H1 (cell line): ENCODE data around the gene VARS2. TPM values are rescaled to one million over a fixed set of nuclear protein-coding genes. Genes with fewer than 3 reads are reported as not detected.

Experiments
- CBX8 ChIP-seq: fragments of 300-800, 300-1000 bp; sonication (generic); IDR thresholded peaks from 2 replicates; pipeline ENCODE4 v1.7.1; 2016; ENCODE audit warnings: low read depth, low read length, borderline replicate concordance
- CREB1 ChIP-seq: IDR thresholded peaks from 2 replicates; pipeline ENCODE4 v1.6.1; 2012; ENCODE audit warnings: inconsistent platforms
- EP300 ChIP-seq, 2 experiments: IDR thresholded peaks; 1 replicate in 1 of 2; 2 replicates in 1 of 2; pipeline ENCODE4 v1.6.1; 2011 to 2012; ENCODE audit warnings: low read depth in 2 of 2, low read length in 2 of 2, mild to moderate bottlenecking in 2 of 2, borderline replicate concordance in 1 of 2, inconsistent platforms in 1 of 2, moderate library complexity in 1 of 2
- KDM1A ChIP-seq: fragments of 200-600, 300-600 bp; sonication (generic); IDR thresholded peaks from 2 replicates; pipeline ENCODE4 v1.7.1; 2016; ENCODE audit warnings: mild to moderate bottlenecking, low read length, borderline replicate concordance
- MAFK ChIP-seq: IDR thresholded peaks from 2 replicates; pipeline ENCODE4 v1.6.1; 2012; ENCODE audit warnings: low read depth, mild to moderate bottlenecking, improper control_type of control experiment, low read length
- NRF1 ChIP-seq: IDR thresholded peaks from 2 replicates; pipeline ENCODE4 v1.6.1; 2011; ENCODE audit warnings: mild to moderate bottlenecking, low read depth, low read length, improper control_type of control experiment
- POLR2A ChIP-seq, 2 experiments: IDR thresholded peaks; 1 replicate in 1 of 2; 2 replicates in 1 of 2; pipeline ENCODE4 v1.6.1; 2011; ENCODE audit warnings: low read depth in 2 of 2, low read length in 2 of 2, mild to moderate bottlenecking in 2 of 2; ENCODE audit errors: control extremely low read depth in 1 of 2
- POLR2AphosphoS5 ChIP-seq: IDR thresholded peaks from 2 replicates; pipeline ENCODE4 v1.6.1; 2011; ENCODE audit warnings: low read depth, low read length
- RAD21 ChIP-seq, 2 experiments: IDR thresholded peaks in 1 of 2; conservative IDR thresholded peaks in 1 of 2; 2 replicates each; pipeline ENCODE4 v1.6.1; 2011; ENCODE audit warnings: low read depth in 2 of 2, low read length in 2 of 2, improper control_type of control experiment in 1 of 2, inconsistent platforms in 1 of 2, mild to moderate bottlenecking in 1 of 2, moderate library complexity in 1 of 2
- SP1 ChIP-seq: IDR thresholded peaks from 2 replicates; pipeline ENCODE4 v1.6.1; 2011; ENCODE audit warnings: low read depth, low read length
- TAF1 ChIP-seq: IDR thresholded peaks from 2 replicates; pipeline ENCODE4 v1.6.1; 2011; ENCODE audit warnings: mild to moderate bottlenecking, low read depth, low read length
- TCF12 ChIP-seq: IDR thresholded peaks from 2 replicates; pipeline ENCODE4 v1.6.1; 2011; ENCODE audit warnings: low read depth, mild to moderate bottlenecking, low read length
- TEAD4 ChIP-seq: IDR thresholded peaks from 2 replicates; pipeline ENCODE4 v1.6.1; 2012; ENCODE audit warnings: low read depth, low read length, inconsistent platforms, mixed read lengths
- ZNF274 ChIP-seq: IDR thresholded peaks from 2 replicates; pipeline ENCODE4 v1.7.0; 2012; ENCODE audit warnings: low read length, borderline replicate concordance; ENCODE audit errors: extremely low read depth
- polyA plus RNA-seq, 7 experiments: library from polyadenylated mRNA; depleted of rRNA in 3 of 7; stranded (reverse) in 5 of 7; unstranded in 2 of 7; fragments of >200 nt in 5 of 7; fragments of 200-250 nt in 2 of 7; gene quantifications; 1 replicate in 5 of 7; 2 replicates in 1 of 7; 4 replicates in 1 of 7; pipeline versions ENCODE4 v1.2.1 to v1.2.3, GENCODE V29; 2011 to 2013; ENCODE audit warnings: missing spikeins in 2 of 7, mixed read lengths in 2 of 7
- total RNA-seq: library from RNA; stranded (reverse); fragmentation: NEBNext Ultra II Directional; extraction: Animal tissue kit (Norgen Biotek cat#: 25700); gene quantifications from 2 replicates; pipeline ENCODE4 v1.2.1, GENCODE V29; 2021
- TF ChIP-seq, protein P1 (sequence below), 3 experiments: IDR thresholded peaks; 1 replicate in 2 of 3; 2 replicates in 1 of 3; pipeline versions ENCODE4 v1.5.1 to v1.6.1; 2011; ENCODE audit warnings: low read length in 3 of 3, mild to moderate bottlenecking in 3 of 3, inconsistent platforms in 2 of 3, low read depth in 1 of 3, moderate library complexity in 1 of 3; ENCODE audit not compliant: insufficient read depth in 1 of 3; ENCODE audit errors: control extremely low read depth in 1 of 3

The VARS2 gene
- total and polyA plus RNA-seq, 2 of the 8 experiments (the other 6 are each of a cell fraction or from before 2014, with no cell fraction given): 26.8 to 47.7 TPM

DNA sequence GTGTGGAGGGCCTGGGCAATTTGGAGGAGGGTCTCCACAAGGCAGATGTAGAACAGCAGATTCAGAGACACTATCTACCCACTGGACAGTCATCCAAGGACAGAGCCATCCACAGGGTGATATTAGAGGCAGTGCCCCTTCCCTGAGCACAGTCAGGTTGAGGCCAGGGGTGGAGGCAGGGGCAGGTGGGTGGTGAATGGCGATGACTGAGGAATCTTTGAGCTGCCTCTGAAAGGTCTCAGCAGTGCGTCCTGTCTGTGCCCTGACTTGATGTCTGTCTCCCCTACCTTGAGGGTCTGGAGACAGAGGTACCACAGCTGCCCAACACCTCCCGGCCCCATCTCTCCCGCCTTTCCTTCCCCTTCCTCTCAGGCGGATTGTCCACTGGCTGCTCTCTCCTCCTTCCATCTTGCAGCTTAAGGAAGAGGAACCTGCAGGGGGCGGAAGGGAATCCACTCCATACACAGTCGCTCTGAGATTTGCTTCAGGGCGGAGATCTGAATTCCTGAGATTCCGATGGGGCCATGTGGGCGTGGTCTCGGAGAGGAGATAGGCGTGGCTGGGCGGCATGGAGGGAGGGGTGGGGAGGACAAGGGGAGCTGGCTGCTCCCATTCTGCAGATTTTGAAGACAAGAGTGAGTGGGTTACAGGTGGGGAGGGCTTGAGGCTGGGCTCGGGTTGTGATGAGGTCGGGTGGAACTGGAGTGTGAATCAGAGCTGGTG, 28.5 kb downstream of the VARS2 start (continued):
- no peak for TF ChIP-seq CREB1
- TF ChIP-seq TCF12: no peak
- 0 out of 3 replicates have a peak, but pooled peaks of 1 of the 2 experiments have one; percentile 44 for TF ChIP-seq EP300 (IDR thresholded peaks at IDR 0.05; ENCODE audit: borderline replicate concordance in 1 of 2, low read depth in 2 of 2, low read length in 2 of 2)
- TF ChIP-seq CBX8: no peak
- TF ChIP-seq SP1: 0 out of 2 replicates have a peak, but pooled peaks have one; percentile 60
- peak in 1 of 2 experiments; percentile 60; a peak in 2 of 3 replicates for TF ChIP-seq POLR2A (IDR thresholded peaks at IDR 0.05; ENCODE audit: control extremely low read depth in 1 of 2, low read depth in 2 of 2, low read length in 2 of 2)
- TF ChIP-seq KDM1A: 0 out of 2 replicates have a peak, but pooled peaks have one; percentile 93
- no peak for TF ChIP-seq ZNF274
- peak; percentile 98 for TF ChIP-seq TEAD4
- 0 out of 2 replicates have a peak, but pooled peaks have one; percentile 32 for TF ChIP-seq POLR2AphosphoS5
- TF ChIP-seq TAF1: 0 out of 2 replicates have a peak, but pooled peaks have one; percentile 40
- TF ChIP-seq, protein P1, sequence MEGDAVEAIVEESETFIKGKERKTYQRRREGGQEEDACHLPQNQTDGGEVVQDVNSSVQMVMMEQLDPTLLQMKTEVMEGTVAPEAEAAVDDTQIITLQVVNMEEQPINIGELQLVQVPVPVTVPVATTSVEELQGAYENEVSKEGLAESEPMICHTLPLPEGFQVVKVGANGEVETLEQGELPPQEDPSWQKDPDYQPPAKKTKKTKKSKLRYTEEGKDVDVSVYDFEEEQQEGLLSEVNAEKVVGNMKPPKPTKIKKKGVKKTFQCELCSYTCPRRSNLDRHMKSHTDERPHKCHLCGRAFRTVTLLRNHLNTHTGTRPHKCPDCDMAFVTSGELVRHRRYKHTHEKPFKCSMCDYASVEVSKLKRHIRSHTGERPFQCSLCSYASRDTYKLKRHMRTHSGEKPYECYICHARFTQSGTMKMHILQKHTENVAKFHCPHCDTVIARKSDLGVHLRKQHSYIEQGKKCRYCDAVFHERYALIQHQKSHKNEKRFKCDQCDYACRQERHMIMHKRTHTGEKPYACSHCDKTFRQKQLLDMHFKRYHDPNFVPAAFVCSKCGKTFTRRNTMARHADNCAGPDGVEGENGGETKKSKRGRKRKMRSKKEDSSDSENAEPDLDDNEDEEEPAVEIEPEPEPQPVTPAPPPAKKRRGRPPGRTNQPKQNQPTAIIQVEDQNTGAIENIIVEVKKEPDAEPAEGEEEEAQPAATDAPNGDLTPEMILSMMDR (IDR thresholded peaks at IDR 0.05; ENCODE audit: control extremely low read depth in 1 of 3, insufficient read depth in 1 of 3, low read depth in 1 of 3, low read length in 3 of 3): peak; percentile 48 to 62 (median 61)
- no peak for TF ChIP-seq MAFK
- TF ChIP-seq NRF1: no peak
- TF ChIP-seq RAD21 (IDR thresholded peaks at IDR 0.05 in 1 of 2, conservative IDR thresholded peaks at IDR 0.05 in 1 of 2; ENCODE audit: low read depth in 2 of 2, low read length in 2 of 2): peak; percentile 49 to 58
